GM12864 (cell line): ENCODE data around the gene CAMSAP1.
"Not testable (repeated sequence)": the region's sequence is repeated elsewhere in the genome, so short reads cannot be mapped to it uniquely, and the experiment has no call there.

ENCODE experiments used
- DNase-seq: peaks from one replicate; pipeline ENCODE4 v3.0.0-alpha.2; 2011; ENCODE audit warnings: low read depth
- H3K4me3 ChIP-seq: 2 replicates; pipeline ENCODE4 v1.5.1; 2011; ENCODE audit warnings: mild to moderate bottlenecking, low read depth, low read length, control low read depth
- CTCF ChIP-seq: IDR thresholded peaks from 2 replicates; pipeline ENCODE4 v1.5.1; 2011; ENCODE audit warnings: low read depth, mild to moderate bottlenecking, moderate library complexity, low read length, control low read depth, inconsistent platforms; ENCODE audit errors: missing control alignments

CAMSAP1 gene

GRCh38 chr9:135950135-135950682 is 42.9 kb upstream of the CAMSAP1 start:
- no peak for DNase-seq
- no peak overlapping the region for H3K4me3 ChIP-seq
- TF ChIP-seq CTCF: no peak

GRCh38 chr9:135949501-135950134 is 42.3 kb upstream of the CAMSAP1 start:
- DNase-seq: no peak
- no peak for TF ChIP-seq CTCF
- H3K4me3 ChIP-seq: no peak overlapping the region

DNA sequence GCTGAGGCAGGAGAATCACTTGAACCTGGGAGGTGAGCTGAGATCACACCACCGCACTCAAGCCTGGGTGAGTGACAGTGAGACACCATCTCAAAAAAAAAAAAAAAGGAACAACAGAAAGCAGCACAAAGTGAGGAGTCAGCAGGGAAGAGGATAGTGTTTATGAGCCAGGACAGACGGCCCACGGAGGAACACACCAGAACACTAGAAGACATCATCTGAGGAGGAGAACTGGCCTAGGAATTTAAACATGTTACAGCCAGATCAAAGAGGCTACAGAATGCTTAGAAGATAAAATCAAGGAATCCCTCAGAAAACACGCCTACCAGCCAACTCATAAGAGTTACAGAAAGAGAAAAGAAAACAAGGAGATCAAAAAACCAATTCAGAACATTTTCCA is 41.6 kb upstream of the CAMSAP1 start:
- no peak for DNase-seq
- no peak overlapping the region for H3K4me3 ChIP-seq
- TF ChIP-seq CTCF: no peak

- TF ChIP-seq CTCF: no peak
- H3K4me3 ChIP-seq: no peak overlapping the region
- no peak for DNase-seq
These were observed 41.1 kb upstream of the CAMSAP1 start for GRCh38 chr9:135948446-135948845.

DNA sequence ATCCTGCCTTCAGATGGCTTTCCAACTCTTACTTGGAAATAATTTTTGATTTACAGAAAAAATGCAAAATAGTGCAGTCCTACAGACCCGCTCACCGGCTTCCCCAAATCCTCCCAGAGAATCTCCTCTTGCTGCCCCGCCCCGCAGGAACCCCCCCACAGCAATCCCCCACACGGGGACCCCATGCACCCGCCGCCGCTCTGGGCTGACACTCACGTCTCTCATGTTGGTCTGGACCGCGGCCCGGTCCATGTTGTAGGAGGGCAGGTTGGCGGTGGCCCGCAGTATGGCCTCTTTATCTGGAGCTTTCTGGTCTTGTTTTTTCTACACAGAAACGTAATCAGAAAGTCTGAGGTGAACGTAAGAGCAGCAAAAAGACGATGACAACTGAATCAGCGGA is 40.2 kb upstream of the CAMSAP1 start:
- no peak for DNase-seq
- no peak for TF ChIP-seq CTCF
- no peak overlapping the region for H3K4me3 ChIP-seq

DNA sequence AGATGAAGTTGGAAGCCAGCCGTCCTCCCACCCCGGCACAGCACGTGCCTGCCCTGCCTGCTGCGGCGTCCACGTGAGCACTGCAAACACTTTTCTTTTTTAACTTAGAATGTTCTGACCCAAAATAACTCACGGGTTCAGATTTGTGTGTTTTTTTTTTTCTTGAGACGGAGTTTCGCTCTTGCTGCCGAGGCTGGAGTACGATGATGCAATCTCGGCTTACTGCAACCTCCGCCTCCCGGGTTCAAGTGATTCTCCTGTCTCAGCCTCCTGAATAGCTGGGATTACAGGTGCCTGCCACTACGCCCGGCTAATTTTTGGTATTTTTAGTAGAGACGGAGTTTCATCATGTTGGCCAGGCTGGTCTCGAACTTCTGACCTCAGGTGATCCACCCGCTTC is 39.8 kb upstream of the CAMSAP1 start:
- H3K4me3 ChIP-seq, DNase-seq: not testable (repeated sequence)

DNA sequence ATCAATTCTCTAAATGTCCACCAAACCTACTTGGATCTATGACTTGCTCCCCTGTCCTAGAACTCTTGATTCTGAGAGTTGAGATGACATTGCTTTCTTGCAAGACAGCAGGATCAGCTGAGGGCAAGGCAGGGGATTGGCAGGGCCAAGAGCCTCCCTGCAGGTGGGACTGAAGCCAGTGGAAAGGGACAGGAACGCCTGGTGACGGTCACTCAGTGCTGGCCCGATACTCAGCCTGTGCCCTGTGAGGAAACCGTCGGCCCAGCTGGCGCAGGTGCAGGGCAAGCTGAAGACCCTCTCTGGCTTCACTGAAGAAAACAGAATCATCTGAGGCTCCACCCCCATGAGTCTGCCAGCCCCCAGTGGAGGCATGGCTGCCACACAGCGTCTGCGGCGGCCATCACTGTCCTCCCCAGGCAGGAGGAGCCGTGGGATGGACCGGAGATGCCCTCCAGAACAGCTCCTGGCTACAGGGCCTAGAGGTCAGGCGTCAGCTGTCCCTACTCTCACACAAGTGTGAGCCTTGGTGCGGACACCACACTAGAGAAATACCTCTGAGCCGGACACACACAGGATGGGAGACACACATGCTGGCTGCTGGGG is 39.1 kb upstream of the CAMSAP1 start:
- H3K4me3 ChIP-seq: no peak overlapping the region
- DNase-seq: no peak
- TF ChIP-seq CTCF: no peak
